Measurements from ENCODE around the gene RPS3A. TPM values are rescaled to one million over a fixed set of nuclear protein-coding genes. Genes with fewer than 3 reads are reported as not detected.

RPS3A gene
- total and polyA plus RNA-seq, 12 donors, result 1,018 to 2,884 (median 1,601) TPM

DNA sequence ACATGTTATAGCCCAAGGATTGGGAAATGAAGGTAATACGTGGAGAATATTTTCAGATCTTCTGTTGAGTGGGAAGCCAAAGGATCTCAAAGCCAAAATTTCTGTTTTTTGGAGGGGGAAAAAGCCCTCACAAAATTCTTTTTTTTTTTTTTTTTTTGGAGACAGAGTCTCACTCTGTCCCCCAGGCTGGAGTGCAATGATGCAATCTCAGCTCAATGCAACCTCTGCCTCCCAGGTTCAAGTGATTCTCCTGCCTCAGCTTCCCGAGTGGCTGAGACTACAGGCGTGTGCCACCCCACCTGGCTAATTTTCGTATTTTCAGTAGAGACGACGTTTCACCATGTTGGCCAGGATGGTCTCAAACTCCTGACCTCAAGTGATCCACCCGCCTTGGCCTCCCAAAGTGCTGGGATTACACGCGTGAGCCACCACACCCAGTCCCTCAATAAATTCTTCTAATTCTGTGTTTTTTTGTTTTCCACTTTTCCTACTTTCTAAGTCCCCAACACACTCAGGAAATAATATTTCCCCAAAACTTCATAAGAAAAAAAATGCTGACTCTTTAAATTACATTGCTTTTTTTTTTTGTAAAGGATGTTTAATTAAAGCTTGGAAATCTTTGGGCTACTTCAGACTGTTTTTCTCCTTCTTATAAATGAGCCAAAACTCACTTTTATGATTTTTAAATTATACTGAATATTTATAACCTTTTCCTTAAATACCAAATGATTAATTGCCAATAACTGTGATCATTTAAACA, 51.6 kb downstream of the RPS3A start:
- 92 to 96% (median 94%) methylated on average over 9 of the region's 9 CpGs for WGBS, 4 donors
- TF ChIP-seq POLR2A (IDR thresholded peaks at IDR 0.05), result no peak
- no peak for TF ChIP-seq CTCF (IDR thresholded peaks at IDR 0.05)
- intact Hi-C loops (cut with DNase I), result no loop called here
- no peaks in the 10 kb centered on the region for H3K27me3 ChIP-seq
- H3K4me1 ChIP-seq (replicated peaks in 1 of 2), result no peaks in the 10 kb centered on the region
- H3K9me3 ChIP-seq (replicated peaks in 1 of 3), result no peaks in the 10 kb centered on the region
- H3K4me3 ChIP-seq, result no peak overlapping the region
- H3K36me3 ChIP-seq (replicated peaks in 1 of 2), result peaks cover 0 to 4% of the 10 kb centered on the region in 2 donors
- DNase-seq, result no peak
- no peak overlapping the region for H3K27ac ChIP-seq

DNA sequence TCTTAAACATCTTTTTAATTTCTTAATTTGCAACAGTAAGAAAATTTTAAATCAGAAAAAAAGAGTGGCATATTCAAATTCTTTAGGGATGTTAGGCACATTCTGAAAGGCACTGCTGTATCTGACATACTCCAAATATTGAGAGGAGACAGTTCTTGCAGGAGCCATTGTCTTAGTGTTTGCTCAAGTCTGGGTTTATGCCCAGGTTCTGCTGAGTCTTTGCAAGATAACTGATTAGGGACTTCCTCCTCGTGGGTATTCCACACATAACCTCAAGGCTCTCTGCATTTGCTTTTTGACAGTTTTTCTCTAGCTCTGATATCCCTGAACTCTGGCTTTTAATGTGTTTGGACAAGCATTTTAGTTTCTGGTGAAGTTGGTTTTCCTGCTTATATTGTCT, 52.6 kb downstream of the RPS3A start:
- H3K9me3 ChIP-seq (replicated peaks in 1 of 3), result no peaks in the 10 kb centered on the region
- intact Hi-C loops (cut with DNase I), result no loop called here
- no peak overlapping the region for H3K4me3 ChIP-seq

DNA sequence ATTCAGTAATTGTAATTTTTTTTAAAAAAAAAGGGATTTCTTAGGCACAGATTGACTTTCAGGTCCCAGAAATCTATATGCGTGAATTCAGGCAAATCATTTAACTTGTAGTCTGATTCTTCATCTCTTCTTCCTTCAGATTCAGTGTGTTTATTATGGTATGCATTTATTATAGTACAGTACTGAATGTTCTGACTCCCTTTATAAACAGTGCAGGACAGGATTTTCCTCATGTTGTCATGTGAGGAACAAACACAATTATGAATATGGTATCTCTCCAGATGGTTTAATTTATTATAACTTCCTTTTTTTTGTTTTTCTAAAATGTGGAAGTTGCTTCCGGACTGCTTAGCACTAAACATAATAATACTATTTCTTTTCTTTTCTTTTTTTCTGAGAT, 54.2 kb downstream of the RPS3A start:
- H3K9me3 ChIP-seq (replicated peaks in 1 of 3), result no peaks in the 10 kb centered on the region
- 56 to 81% (median 69%) methylated on average over 2 of the region's 2 CpGs for WGBS, 4 donors
- intact Hi-C loops (cut with DNase I), result no loop called here
- TF ChIP-seq CTCF (IDR thresholded peaks at IDR 0.05) (no peak), POLR2A (IDR thresholded peaks at IDR 0.05) (no peak)
- DNase-seq, result no peak
- no peak overlapping the region for H3K27ac ChIP-seq
- H3K4me1 ChIP-seq (replicated peaks in 1 of 2), result no peaks in the 10 kb centered on the region
- no peak overlapping the region for H3K4me3 ChIP-seq
- H3K27me3 ChIP-seq, result no peaks in the 10 kb centered on the region
- H3K36me3 ChIP-seq (replicated peaks in 1 of 2), result no peaks in the 10 kb centered on the region

More for the DNA sequence above, 52.6 kb downstream of the RPS3A start:
- H3K4me1 ChIP-seq (replicated peaks in 1 of 2), result no peaks in the 10 kb centered on the region
- 0 to 5% (median 1%) methylated on average over 1 of the region's 1 CpG for WGBS, 4 donors
- TF ChIP-seq POLR2A (IDR thresholded peaks at IDR 0.05) (no peak), CTCF (IDR thresholded peaks at IDR 0.05) (no peak)
- H3K36me3 ChIP-seq (replicated peaks in 1 of 2), result peaks cover 0 to 4% of the 10 kb centered on the region in 2 donors
- H3K27me3 ChIP-seq, result no peaks in the 10 kb centered on the region
- no peak for DNase-seq
- H3K27ac ChIP-seq, result no peak overlapping the region

Small RNAs within 50 kb of the gene (small RNA-seq; reads per million reads assigned to genes)
- gene SNORD73A (0 reads per million in 2 donors), gene SNORD73B (0.50 to 0.95 reads per million in 2 donors)

Other genes with a start within 250 kb of the RPS3A start
- gene LRBA, start 84.3 kb upstream of the RPS3A start, total RNA-seq, result 100 to 1,000 TPM in 1 of 9 donors, 10 to 100 TPM in 8; 36.7 to 106 (median 51.7) TPM
- 10 to 100 TPM in 2 of 3 donors, 1 to 10 TPM in 1; 9.6 to 32.2 (median 10.3) TPM for gene LRBA, start 84.3 kb upstream of the RPS3A start, polyA plus RNA-seq
- gene PRSS48, start 177.5 kb downstream of the RPS3A start, total RNA-seq, result not detected
- not detected for gene PRSS48, start 177.5 kb downstream of the RPS3A start, polyA plus RNA-seq
- 100 to 1,000 TPM in 1 of 9 donors, 10 to 100 TPM in 8; 16.6 to 117 (median 45.9) TPM for gene SH3D19, start 226.0 kb downstream of the RPS3A start, total RNA-seq
- gene SH3D19, start 226.0 kb downstream of the RPS3A start, polyA plus RNA-seq, result 10 to 100 TPM; 22.3 to 32.7 (median 23.6) TPM